HL-60 (cell line): ENCODE results near the gene UBASH3A.

ENCODE experiments used
- DNase-seq, 2 experiments: peaks; one replicate each; pipeline ENCODE4 v3.0.0-alpha.2; 2010 to 2020; ENCODE audit warnings: low read depth in 1 of 2, low spot score in 1 of 2
- H3K27ac ChIP-seq: fragments of 250-450 bp; sonication (Bioruptor Pico); replicated peaks from 2 replicates; pipeline ENCODE4 v1.5.1; 2020; ENCODE audit warnings: mild to moderate bottlenecking, moderate library complexity
- H3K27me3 ChIP-seq: fragments of 250-450 bp; sonication (Bioruptor Pico); 2 replicates; pipeline ENCODE4 v1.5.1; 2021; ENCODE audit warnings: mild to moderate bottlenecking, moderate library complexity; ENCODE audit not compliant: insufficient read depth, poor library complexity, severe bottlenecking
- H3K4me3 ChIP-seq: replicated peaks from 2 replicates; pipeline ENCODE4 v1.5.1; 2011; ENCODE audit warnings: mild to moderate bottlenecking, control low read depth, low read length; ENCODE audit not compliant: insufficient read depth
- GABPA ChIP-seq: IDR thresholded peaks from 2 replicates; pipeline ENCODE4 v1.6.1; 2012; ENCODE audit warnings: low read depth
- POLR2AphosphoS5 ChIP-seq: IDR thresholded peaks from 2 replicates; pipeline ENCODE4 v1.6.1; 2012; ENCODE audit warnings: low read depth
- SPI1 ChIP-seq: IDR thresholded peaks from 2 replicates; pipeline ENCODE4 v1.6.1; 2012; ENCODE audit warnings: low read depth, mild to moderate bottlenecking, borderline replicate concordance
- TF ChIP-seq, protein P1 (sequence below): IDR thresholded peaks from 2 replicates; pipeline ENCODE4 v1.6.1; 2012; ENCODE audit warnings: low read depth; ENCODE audit not compliant: insufficient replicate concordance
- TF ChIP-seq, protein P2 (sequence below): IDR thresholded peaks from one replicate; pipeline ENCODE4 v1.5.1; 2011; ENCODE audit warnings: low read length, control low read depth, inconsistent platforms; ENCODE audit not compliant: insufficient read depth

The UBASH3A gene

DNA sequence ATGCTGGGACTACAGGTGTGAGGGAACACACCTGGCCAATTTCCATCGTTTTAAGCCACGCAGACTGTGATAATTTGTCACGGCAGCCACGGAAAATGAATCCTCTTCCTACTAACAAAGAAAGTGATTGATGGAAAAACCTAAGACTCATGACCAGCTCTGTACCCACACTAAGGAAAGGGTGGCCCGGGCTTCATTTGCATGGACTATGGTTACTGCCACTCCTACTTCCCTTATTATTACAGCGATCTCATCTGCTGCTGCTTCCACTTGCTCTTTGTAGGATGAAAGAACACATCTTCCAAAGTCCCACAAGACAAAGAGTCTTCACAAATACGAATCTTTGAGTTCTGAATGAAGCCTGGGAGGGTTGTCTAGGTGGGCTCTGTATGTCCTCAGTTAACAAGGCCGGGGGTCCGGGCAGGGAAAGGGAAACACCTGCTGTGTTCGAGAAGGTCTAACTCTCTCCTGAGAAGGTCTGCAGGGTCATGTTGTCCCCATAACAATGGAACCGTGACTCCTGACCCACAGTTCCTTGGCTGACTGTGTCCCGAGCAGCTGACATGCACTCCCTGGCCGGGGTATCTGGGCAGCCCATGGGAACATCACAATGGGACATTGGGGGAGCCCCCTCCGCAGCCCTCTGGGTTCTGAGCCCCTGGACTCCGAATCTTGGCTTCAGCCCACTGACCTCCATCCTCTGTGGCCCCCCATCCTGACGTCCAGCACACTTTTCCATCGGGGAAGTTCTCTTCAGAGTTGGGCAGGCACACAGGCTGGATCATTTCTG lies 24.1 kb upstream of the UBASH3A start:
- DNase-seq: no peak
- no peak overlapping the region for H3K4me3 ChIP-seq
- no peak for TF ChIP-seq SPI1
- H3K27ac ChIP-seq: no peak overlapping the region
- H3K27me3 ChIP-seq: no peaks in the 10 kb centered on the region

DNA sequence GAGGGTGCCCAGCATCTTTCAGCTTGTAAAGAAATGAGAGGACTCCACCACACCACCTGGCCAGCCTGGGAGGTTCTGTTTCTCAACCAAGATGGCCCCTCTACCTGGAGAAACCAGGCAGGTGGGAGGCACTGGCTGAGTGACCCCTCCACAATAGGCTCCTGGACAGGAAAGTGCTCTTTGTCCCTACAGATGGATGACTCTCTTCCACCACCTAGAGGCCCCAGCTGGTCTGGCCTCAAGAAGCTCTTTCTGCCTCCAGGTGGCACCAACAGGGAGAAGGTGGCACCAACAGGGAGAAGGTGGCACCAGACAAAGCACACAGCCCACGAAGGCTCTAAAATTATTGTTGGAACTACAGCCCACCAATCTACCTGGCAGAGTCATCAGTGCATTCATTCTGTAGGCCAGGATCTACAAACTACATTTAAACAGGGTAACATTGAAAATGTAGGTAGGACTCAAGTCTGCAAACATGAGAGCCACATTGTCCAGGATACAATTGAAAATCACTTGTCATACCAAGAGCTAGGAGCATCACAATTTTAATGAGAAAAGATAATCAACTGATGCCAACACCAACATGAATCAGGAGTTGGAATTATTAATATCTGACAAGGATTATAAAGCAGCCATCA lies 22.2 kb upstream of the UBASH3A start:
- Histone ChIP-seq H3K27me3 (no peaks in the 10 kb centered on the region), H3K27ac (no peak overlapping the region), H3K4me3 (no peak overlapping the region)
- TF ChIP-seq, protein P1, sequence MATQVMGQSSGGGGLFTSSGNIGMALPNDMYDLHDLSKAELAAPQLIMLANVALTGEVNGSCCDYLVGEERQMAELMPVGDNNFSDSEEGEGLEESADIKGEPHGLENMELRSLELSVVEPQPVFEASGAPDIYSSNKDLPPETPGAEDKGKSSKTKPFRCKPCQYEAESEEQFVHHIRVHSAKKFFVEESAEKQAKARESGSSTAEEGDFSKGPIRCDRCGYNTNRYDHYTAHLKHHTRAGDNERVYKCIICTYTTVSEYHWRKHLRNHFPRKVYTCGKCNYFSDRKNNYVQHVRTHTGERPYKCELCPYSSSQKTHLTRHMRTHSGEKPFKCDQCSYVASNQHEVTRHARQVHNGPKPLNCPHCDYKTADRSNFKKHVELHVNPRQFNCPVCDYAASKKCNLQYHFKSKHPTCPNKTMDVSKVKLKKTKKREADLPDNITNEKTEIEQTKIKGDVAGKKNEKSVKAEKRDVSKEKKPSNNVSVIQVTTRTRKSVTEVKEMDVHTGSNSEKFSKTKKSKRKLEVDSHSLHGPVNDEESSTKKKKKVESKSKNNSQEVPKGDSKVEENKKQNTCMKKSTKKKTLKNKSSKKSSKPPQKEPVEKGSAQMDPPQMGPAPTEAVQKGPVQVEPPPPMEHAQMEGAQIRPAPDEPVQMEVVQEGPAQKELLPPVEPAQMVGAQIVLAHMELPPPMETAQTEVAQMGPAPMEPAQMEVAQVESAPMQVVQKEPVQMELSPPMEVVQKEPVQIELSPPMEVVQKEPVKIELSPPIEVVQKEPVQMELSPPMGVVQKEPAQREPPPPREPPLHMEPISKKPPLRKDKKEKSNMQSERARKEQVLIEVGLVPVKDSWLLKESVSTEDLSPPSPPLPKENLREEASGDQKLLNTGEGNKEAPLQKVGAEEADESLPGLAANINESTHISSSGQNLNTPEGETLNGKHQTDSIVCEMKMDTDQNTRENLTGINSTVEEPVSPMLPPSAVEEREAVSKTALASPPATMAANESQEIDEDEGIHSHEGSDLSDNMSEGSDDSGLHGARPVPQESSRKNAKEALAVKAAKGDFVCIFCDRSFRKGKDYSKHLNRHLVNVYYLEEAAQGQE: no peak
- TF ChIP-seq, protein P2, sequence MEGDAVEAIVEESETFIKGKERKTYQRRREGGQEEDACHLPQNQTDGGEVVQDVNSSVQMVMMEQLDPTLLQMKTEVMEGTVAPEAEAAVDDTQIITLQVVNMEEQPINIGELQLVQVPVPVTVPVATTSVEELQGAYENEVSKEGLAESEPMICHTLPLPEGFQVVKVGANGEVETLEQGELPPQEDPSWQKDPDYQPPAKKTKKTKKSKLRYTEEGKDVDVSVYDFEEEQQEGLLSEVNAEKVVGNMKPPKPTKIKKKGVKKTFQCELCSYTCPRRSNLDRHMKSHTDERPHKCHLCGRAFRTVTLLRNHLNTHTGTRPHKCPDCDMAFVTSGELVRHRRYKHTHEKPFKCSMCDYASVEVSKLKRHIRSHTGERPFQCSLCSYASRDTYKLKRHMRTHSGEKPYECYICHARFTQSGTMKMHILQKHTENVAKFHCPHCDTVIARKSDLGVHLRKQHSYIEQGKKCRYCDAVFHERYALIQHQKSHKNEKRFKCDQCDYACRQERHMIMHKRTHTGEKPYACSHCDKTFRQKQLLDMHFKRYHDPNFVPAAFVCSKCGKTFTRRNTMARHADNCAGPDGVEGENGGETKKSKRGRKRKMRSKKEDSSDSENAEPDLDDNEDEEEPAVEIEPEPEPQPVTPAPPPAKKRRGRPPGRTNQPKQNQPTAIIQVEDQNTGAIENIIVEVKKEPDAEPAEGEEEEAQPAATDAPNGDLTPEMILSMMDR: peak; percentile 59
- peak in 1 of 2 experiments; percentile 70 for DNase-seq

DNA sequence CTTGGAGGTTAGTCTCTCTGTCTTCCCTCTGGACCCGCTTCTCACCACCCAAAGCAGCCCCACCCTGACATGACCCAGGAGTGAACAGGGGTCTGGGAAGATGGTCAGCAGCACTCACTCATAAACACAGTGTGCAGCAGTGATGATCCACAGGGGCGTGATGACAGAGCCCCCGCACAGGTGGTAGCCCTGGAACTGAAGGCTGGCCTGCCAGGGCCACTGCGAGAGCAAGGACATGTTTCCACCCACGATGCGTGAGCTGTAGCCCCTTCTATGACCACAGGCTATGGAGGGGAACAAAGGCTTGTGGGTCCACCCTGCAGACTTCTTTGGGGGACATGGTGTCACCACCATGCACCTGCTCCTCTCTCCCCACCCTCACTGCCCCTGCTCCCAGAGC lies 20.8 kb upstream of the UBASH3A start:
- no peaks in the 10 kb centered on the region for H3K27me3 ChIP-seq
- TF ChIP-seq, protein P2: no peak
- no peak for TF ChIP-seq GABPA
- no peak for TF ChIP-seq SPI1
- TF ChIP-seq POLR2AphosphoS5: no peak
- TF ChIP-seq, protein P1: no peak
- no peak overlapping the region for H3K27ac ChIP-seq
- DNase-seq: no peak
- H3K4me3 ChIP-seq: no peak overlapping the region

DNA sequence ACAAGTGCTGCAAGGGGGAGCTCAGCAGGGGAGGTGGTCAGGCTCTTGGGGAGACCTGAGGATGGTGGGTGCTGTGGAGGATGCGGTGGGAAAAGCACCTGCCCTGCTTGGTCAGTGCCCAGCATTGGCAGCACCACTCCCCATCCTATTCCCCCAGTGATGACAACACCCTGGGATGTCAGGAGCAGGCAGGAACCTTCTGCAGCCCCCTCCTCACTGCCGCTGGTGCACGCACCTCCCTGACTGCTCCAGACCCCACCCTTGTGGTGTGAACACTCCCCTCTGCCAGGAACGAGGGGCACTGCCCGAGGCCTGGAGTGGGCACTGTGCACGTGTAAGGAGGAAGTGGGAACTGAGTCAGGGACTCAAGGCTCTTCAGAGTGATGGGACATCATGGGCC lies 20.4 kb upstream of the UBASH3A start:
- Histone ChIP-seq H3K27ac (no peak overlapping the region), H3K27me3 (no peaks in the 10 kb centered on the region), H3K4me3 (no peak overlapping the region)
- TF ChIP-seq GABPA (no peak), SPI1 (no peak), POLR2AphosphoS5 (no peak)
- TF ChIP-seq, protein P1: no peak
- TF ChIP-seq, protein P2: no peak
- no peak for DNase-seq
